HepG2 (cell line): ENCODE measurements around the gene CHRD. TPM values are rescaled to one million over a fixed set of nuclear protein-coding genes. Genes with fewer than 3 reads are reported as not detected.

Experiments
- ATAC-seq: fragments of 200-7000 bp; cut with Tn5 transposase; 3 replicates; pipeline ENCODE4 v1.9.1; 2020; ENCODE audit warnings: mild to moderate bottlenecking, moderate library complexity
- BruUV-seq: library from RNA; stranded (reverse); fragments of 400-500 nt; replicated peaks from 2 replicates; lab custom pipeline; 2021; lab: Mats Ljungman, UMichigan
- CTCF ChIA-PET: fragments of 300-600 bp; formaldehyde crosslinking; extraction: SDS; loops from one replicate; lab custom pipeline; 2021; ENCODE audit warnings: low total read pairs, inconsistent platforms, low intra/inter-chr PET ratio; lab: Yijun Ruan, JAX
- POLR2A ChIA-PET: fragments of 350-600 bp; sonication (Branson Sonifier 250); formaldehyde crosslinking; loops from one replicate; lab custom pipeline; 2020; ENCODE audit warnings: antibody characterized with exemption, inconsistent platforms; lab: Yijun Ruan, JAX
- DNase-seq: peaks from one replicate; pipeline ENCODE4 v3.0.0-alpha.2; 2015; ENCODE audit warnings: low spot score
- FAIRE-seq: peaks from 3 replicates; lab custom pipeline; 2011; peaks lifted over from hg19 to GRCh38; lab: Jason Lieb, UNC
- H2AFZ ChIP-seq: one replicate; pipeline ENCODE4 v1.6.1; 2011; ENCODE audit warnings: low read length, inconsistent platforms
- H3K27ac ChIP-seq: fragments of 300-600 bp; 3 replicates; pipeline ENCODE4 v1.8.0; 2011; ENCODE audit warnings: mixed run types, mild to moderate bottlenecking, mixed read lengths, low read length, inconsistent platforms; ENCODE audit not compliant: insufficient read depth; ENCODE audit errors: extremely low read length
- H3K27me3 ChIP-seq, 2 experiments: fragments of 200-600 bp in 1 of 2; 2 replicates in 1 of 2; 3 replicates in 1 of 2; pipeline versions ENCODE4 v1.6.0 to v1.8.0; 2011; ENCODE audit warnings: low read length in 2 of 2, mild to moderate bottlenecking in 2 of 2, moderate library complexity in 2 of 2, inconsistent platforms in 1 of 2; ENCODE audit not compliant: insufficient read depth in 2 of 2, control insufficient read depth in 1 of 2
- H3K36me3 ChIP-seq, 2 experiments: fragments of 200-600 bp in 1 of 2; replicated peaks in 1 of 2; 2 replicates in 1 of 2; 3 replicates in 1 of 2; pipeline versions ENCODE4 v1.5.1 to v1.8.0; 2011; ENCODE audit warnings: low read length in 2 of 2, inconsistent platforms in 1 of 2; ENCODE audit not compliant: insufficient read depth in 2 of 2, control insufficient read depth in 1 of 2
- H3K4me1 ChIP-seq: 2 replicates; pipeline ENCODE4 v1.5.1; 2012; ENCODE audit warnings: low read length, inconsistent platforms; ENCODE audit not compliant: insufficient read depth
- H3K4me2 ChIP-seq: 2 replicates; pipeline ENCODE4 v1.6.0; 2011; ENCODE audit warnings: low read depth, low read length, inconsistent platforms
- H3K4me3 ChIP-seq, 3 experiments: fragments of 200-600 bp in 1 of 3; sonication (generic), shearing (Covaris generic) in 1 of 3; replicated peaks in 1 of 3; 2 replicates each; pipeline ENCODE4 v1.5.1; 2011 to 2016; ENCODE audit warnings: low read length in 3 of 3, inconsistent platforms in 2 of 3, low read depth in 2 of 3, mild to moderate bottlenecking in 2 of 3, control low read depth in 1 of 3, mixed read lengths in 1 of 3; ENCODE audit not compliant: insufficient read depth in 1 of 3
- H3K79me2 ChIP-seq: one replicate; pipeline ENCODE4 v1.6.1; 2011; ENCODE audit warnings: low read length, inconsistent platforms; ENCODE audit not compliant: insufficient read depth
- H3K9ac ChIP-seq: 2 replicates; pipeline ENCODE4 v1.6.0; 2011; ENCODE audit warnings: mild to moderate bottlenecking, low read depth, low read length, inconsistent platforms; ENCODE audit not compliant: insufficient read depth
- H3K9me3 ChIP-seq: 2 replicates; pipeline ENCODE4 v1.5.1; 2012; ENCODE audit warnings: mild to moderate bottlenecking, low read length
- H4K20me1 ChIP-seq: 2 replicates; pipeline ENCODE4 v1.6.0; 2011; ENCODE audit warnings: inconsistent platforms, mild to moderate bottlenecking, low read length, moderate library complexity; ENCODE audit not compliant: insufficient read depth
- ATF7-NPFF ChIP-seq: sonication (generic); formaldehyde crosslinking; IDR thresholded peaks from 2 replicates; pipeline ENCODE4 v1.8.1; 2023; ENCODE audit warnings: mild to moderate bottlenecking, low read depth, missing genetic modification reagents, moderate library complexity
- BHLHE40 ChIP-seq: IDR thresholded peaks from 2 replicates; pipeline ENCODE4 v1.6.1; 2011; ENCODE audit warnings: low read length, improper control_type of control experiment
- EED ChIP-seq: sonication (generic); formaldehyde crosslinking; IDR thresholded peaks from 2 replicates; pipeline ENCODE4 v1.5.0; 2020; ENCODE audit warnings: mild to moderate bottlenecking, missing genetic modification reagents
- IRF9 ChIP-seq: sonication (generic); formaldehyde crosslinking; IDR thresholded peaks from 2 replicates; pipeline ENCODE4 v1.8.0; 2022; ENCODE audit warnings: missing genetic modification reagents, mild to moderate bottlenecking, borderline replicate concordance
- MXI1 ChIP-seq: IDR thresholded peaks from 3 replicates; pipeline ENCODE4 v1.6.1; 2012; ENCODE audit warnings: low read depth, low read length, inconsistent platforms, borderline replicate concordance
- PHF8 ChIP-seq: sonication (generic); formaldehyde crosslinking; IDR thresholded peaks from 2 replicates; pipeline ENCODE4 v1.5.0; 2020; ENCODE audit warnings: missing genetic modification reagents
- THAP7 ChIP-seq: sonication (generic); formaldehyde crosslinking; IDR thresholded peaks from 2 replicates; pipeline ENCODE4 v1.8.1; 2023; ENCODE audit warnings: mild to moderate bottlenecking, missing genetic modification reagents
- ZNF333 ChIP-seq: sonication (generic); formaldehyde crosslinking; IDR thresholded peaks from 2 replicates; pipeline ENCODE4 v1.4.0; 2020; ENCODE audit warnings: mild to moderate bottlenecking, missing genetic modification reagents, borderline replicate concordance
- ZNF577 ChIP-seq: sonication (generic); formaldehyde crosslinking; IDR thresholded peaks from 2 replicates; pipeline ENCODE4 v1.4.0; 2020; ENCODE audit warnings: mild to moderate bottlenecking, low read depth, missing genetic modification reagents, borderline replicate concordance
- ZNF672 ChIP-seq: sonication (generic); formaldehyde crosslinking; IDR thresholded peaks from 2 replicates; pipeline ENCODE4 v1.8.1; 2022; ENCODE audit warnings: missing genetic modification reagents
- ZNF747 ChIP-seq: sonication (generic); formaldehyde crosslinking; IDR thresholded peaks from 2 replicates; pipeline ENCODE4 v1.8.1; 2023; ENCODE audit warnings: missing genetic modification reagents, mild to moderate bottlenecking, borderline replicate concordance
- WGBS: methylation state at CpG from one replicate; pipeline ENCODE4 v1.1.6; 2017; ENCODE audit warnings: low lambda C conversion rate; 5-methylcytosine and 5-hydroxymethylcytosine counted together
- in situ Hi-C: cut with HindIII; loops from 2 replicates; pipeline ENCODE4 v1.10.0; 2017; ENCODE audit warnings: low pct_unique_long_range_greater_than_20kb; ENCODE audit not compliant: extremely low pct_ligation_motif_present
- intact Hi-C: fragments of 100-400 bp; cut with micrococcal nuclease; formaldehyde crosslinking; loops from one replicate; pipeline ENCODE4 v1.10.0; 2022; ENCODE audit not compliant: unreplicated experiment
- polyA plus RNA-seq, 8 experiments: library from polyadenylated mRNA; depleted of rRNA in 3 of 8; stranded (reverse) in 7 of 8; unstranded in 1 of 8; fragments of >200 nt; fragmentation: Illumina TruSeq in 4 of 8; extraction: Trizol in 4 of 8; gene quantifications; 2 replicates each; pipeline versions ENCODE4 v1.2.1 to v1.2.3, GENCODE V29; 2011 to 2016; ENCODE audit warnings: low read depth in 4 of 8, missing spikeins in 1 of 8, mixed read lengths in 1 of 8; ENCODE audit not compliant: insufficient read depth in 1 of 8
- total RNA-seq, 5 experiments: library from RNA; depleted of rRNA; stranded (reverse); fragments of >200 nt; fragmentation: Illumina TruSeq; extraction: Trizol; gene quantifications; 2 replicates each; pipeline ENCODE4 v1.2.3, GENCODE V29; 2016; ENCODE audit warnings: low read depth in 1 of 5
- TF ChIP-seq, protein P1 (sequence below): sonication (generic); formaldehyde crosslinking; IDR thresholded peaks from 2 replicates; pipeline ENCODE4 v1.8.0; 2022; ENCODE audit warnings: mild to moderate bottlenecking, missing genetic modification reagents; ENCODE audit not compliant: insufficient replicate concordance

CHRD gene
- total and polyA plus RNA-seq, 2 of the 13 experiments (the other 11 are each of a cell fraction or from before 2014, with no cell fraction given) = 22.2 to 35.2 TPM

DNA sequence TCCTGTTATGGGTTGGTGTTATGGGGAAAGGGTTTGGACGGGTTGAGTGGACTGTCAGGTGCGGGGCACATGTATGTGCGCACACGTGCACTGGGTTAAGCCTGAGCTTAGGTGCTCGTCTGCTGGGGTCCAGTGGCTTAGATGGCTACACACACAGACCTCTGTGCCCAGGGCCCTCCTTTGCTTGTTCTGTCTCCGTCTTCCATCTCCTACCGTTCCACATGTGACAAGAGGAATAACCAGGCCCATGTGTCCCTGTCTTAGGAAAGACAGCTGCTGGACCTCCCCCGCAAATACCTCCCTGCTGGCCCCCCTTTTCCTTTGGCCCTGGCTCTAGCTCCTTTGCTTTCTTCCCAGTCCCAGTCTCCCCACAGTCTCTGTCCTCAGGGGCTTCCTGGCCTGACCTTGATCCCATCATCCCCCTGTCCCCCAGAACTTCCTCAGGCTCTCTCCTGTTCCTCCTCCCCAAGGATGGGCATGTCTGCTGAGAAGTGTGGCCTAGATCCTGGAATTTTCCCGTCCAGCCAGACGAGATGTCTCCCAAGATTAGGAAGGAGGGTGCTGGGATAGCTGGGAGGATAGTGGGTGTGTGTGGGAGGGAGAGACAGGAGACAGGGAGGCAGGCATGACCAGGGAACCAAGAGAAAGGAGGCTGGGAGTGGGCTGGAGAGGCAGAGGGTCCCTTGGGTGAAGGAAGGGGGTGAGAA lies 1.1 kb upstream of the CHRD start:
- H3K4me2 ChIP-seq = peak overlapping the region; percentile 97
- in situ Hi-C loops (loop anchor here (10.0 kb wide), 2 partner anchors 86 to 136 kb away; no protein-coding TSS in a partner anchor), intact Hi-C loops (loop anchor here (2.0 kb wide), 1 partner anchor 38 kb away; no protein-coding TSS in a partner anchor)
- H3K36me3 ChIP-seq = peaks cover 9 to 28% of the 10 kb centered on the region in 2 experiments; a peak in 4 of 5 replicates
- peak overlapping the region; percentile 83 for H3K9ac ChIP-seq
- TSS peak; percentile 87 for BruUV-seq
- 2% methylated on average over 10 of the region's 10 CpGs for WGBS
- DNase-seq = no peak
- H3K79me2 ChIP-seq = peaks cover 25% of the 10 kb centered on the region
- H3K27me3 ChIP-seq = no peaks in the 10 kb centered on the region; a peak in 1 of 5 replicates
- CTCF ChIA-PET = no interaction called here
- no peak overlapping the region for H2AFZ ChIP-seq
- H3K9me3 ChIP-seq = no peaks in the 10 kb centered on the region
- 0 out of 2 replicates have a peak, but pooled peaks cover 3% of the 10 kb centered on the region for H4K20me1 ChIP-seq
- POLR2A ChIA-PET = interaction anchor here (1.1 to 2.4 kb wide), 6 partner anchors 11 to 333 kb away, joined by 3 to 14 read pairs (median 6); partner anchors contain the start of genes CLCN2 and POLR2H
- H3K4me1 ChIP-seq = peaks cover 27% of the 10 kb centered on the region
- no peak for FAIRE-seq
- H3K4me3 ChIP-seq = peak overlapping the region; percentile 79 to 90 (median 90)
- ATAC-seq = peak; percentile 18
- peak overlapping the region; percentile 90 for H3K27ac ChIP-seq
- no peak for TF ChIP-seq ZNF577
- TF ChIP-seq ZNF747 (CRISPR knock-in tag) = 0 out of 2 replicates have a peak, but pooled peaks have one; percentile 18
- no peak for TF ChIP-seq ZNF672
- TF ChIP-seq ATF7-NPFF (CRISPR knock-in tag) = 0 out of 2 replicates have a peak, but pooled peaks have one; percentile 43
- 0 out of 2 replicates have a peak, but pooled peaks have one; percentile 33 for TF ChIP-seq BHLHE40
- no peak for TF ChIP-seq IRF9
- TF ChIP-seq EED (CRISPR knock-in tag) = 0 out of 2 replicates have a peak, but pooled peaks have one; percentile 51
- TF ChIP-seq ZNF333 (CRISPR knock-in tag) = 0 out of 2 replicates have a peak, but pooled peaks have one; percentile 37
- TF ChIP-seq, protein P1, sequence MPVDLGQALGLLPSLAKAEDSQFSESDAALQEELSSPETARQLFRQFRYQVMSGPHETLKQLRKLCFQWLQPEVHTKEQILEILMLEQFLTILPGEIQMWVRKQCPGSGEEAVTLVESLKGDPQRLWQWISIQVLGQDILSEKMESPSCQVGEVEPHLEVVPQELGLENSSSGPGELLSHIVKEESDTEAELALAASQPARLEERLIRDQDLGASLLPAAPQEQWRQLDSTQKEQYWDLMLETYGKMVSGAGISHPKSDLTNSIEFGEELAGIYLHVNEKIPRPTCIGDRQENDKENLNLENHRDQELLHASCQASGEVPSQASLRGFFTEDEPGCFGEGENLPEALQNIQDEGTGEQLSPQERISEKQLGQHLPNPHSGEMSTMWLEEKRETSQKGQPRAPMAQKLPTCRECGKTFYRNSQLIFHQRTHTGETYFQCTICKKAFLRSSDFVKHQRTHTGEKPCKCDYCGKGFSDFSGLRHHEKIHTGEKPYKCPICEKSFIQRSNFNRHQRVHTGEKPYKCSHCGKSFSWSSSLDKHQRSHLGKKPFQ = no peak
- TF ChIP-seq MXI1 = peak; percentile 38; the same call in 1 of the 3 replicates
- TF ChIP-seq PHF8 = peak; percentile 7; the same call in 1 of the 2 replicates
- TF ChIP-seq THAP7 (CRISPR knock-in tag) = peak; percentile 42; the same call in 1 of the 2 replicates
